Measurements from ENCODE around the gene CLDN11.

The CLDN11 gene

DNA sequence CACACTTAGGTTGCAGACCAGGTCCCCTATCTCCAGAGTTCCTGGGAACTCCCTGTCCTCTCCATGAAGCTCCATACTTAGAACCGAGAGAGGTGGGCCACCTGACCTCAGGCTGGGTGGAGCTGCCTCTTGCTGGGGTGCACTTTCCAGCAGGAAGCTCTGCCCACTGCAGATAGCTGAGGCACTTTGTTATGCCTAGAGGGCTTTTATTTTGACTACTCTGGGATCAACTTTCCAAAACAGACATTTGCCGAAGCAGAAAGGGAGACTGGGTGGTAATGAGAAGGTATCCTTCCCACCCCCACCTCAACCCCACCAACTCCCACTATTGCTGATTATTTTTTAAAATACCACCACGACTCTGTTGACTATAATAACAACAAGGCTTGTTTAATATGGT is 54.7 kb downstream of the CLDN11 start:
- DNase-seq, result no peak

DNA sequence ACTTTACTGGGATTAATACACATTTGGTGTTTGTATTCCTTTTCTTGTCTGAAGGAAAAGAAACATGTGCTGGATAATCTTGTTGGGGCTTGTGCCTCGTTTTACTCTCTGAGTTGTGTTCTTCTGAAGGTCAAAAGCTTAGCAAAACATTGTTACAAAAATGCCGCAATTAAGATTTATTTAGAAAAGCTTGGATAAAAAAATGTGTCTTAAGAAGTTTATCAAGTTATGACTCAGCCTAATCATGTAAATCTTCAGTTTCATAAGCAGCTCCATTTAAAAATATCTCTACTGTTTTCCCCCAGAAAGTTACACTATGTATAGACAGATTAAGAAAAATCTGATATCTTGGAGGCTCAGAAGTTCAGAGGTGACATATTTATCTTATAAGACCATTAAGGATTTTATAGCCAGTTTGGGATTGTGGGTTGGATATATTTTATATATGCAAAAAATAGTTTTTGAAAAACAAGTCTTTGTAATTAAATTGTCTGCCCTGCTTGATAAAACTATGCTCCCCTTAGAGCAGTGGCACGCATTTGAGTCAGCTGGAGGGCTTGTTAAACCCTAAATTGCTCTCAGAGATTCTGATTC is 56.5 kb downstream of the CLDN11 start:
- DNase-seq, result no peak

DNA sequence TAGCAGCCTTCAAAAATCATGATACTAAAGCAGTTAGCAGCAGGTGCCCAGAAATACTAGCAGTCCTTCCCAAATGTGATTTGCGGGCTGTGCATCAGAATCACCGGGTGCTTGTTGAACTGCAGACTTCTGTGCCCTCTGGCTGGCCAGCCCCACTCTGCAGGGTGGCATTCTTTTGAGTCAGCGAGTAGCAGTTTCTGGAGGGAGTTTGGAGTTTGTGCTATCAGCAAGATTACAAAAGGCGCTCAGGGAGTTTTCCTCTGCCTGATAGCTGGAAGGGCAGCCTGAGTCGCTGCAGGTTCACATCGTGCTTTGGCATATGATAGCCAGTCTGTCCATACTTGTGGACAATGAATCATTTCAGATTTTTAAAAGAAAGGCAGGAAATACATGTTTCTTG is 57.6 kb downstream of the CLDN11 start:
- DNase-seq, result no peak

DNA sequence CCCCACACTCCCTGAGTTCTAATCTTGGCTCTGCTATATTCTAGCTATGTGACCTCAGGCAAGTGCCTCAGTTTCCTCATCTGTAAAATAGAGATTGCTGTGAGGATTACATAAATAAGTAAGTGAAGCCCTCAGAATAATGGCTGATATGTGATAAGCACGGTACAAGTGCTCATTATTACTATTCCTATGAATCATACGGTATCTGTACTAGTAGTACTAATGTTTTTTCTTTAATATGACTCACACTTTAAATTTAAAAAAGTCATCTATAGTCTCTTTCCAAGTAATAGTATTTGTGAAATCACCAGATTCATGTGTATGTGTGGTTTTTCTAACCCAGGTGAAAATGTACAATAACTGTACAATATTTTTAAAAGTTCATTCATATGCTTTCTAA is 58.7 kb downstream of the CLDN11 start:
- DNase-seq, result no peak

DNA sequence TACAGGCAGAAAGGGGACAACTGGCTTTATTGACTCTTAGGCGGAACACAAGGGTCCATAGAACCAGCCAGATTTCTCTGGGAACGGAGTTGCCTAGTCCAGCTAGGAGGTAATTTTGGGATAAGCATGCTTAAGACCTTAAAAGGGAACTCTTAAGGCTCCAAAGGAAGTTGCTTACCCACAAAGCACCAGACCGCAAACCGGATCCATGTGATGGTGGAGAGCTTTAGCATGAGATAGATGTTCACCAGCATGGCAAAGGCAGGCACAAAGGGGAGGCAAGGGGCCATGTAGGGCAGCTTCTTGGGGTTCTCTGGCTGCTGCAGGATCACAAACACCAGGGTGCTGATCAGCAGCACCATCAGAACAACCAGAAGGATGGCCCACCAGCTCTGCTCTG is 61.4 kb downstream of the CLDN11 start:
- DNase-seq, result no peak

DNA sequence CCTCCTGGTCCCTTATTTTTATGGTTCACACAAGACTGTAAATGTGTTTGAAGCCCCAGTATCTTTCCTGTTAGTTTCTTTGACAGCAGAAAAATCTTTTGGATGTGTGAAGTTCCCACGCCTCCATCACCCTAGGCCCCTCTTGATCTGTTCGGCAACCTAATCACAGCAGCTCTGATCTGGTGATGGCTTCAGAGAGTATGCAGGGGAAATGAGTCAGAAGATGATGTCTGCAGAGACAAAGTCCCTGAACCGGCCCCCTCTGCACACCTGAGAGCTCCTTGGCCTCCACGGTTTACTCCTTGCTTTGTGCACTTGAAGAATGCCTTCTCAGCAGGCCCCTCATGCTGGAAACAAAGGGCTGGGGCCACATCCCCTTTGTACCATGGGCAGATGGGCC is 63.5 kb downstream of the CLDN11 start:
- DNase-seq, result no peak

DNA sequence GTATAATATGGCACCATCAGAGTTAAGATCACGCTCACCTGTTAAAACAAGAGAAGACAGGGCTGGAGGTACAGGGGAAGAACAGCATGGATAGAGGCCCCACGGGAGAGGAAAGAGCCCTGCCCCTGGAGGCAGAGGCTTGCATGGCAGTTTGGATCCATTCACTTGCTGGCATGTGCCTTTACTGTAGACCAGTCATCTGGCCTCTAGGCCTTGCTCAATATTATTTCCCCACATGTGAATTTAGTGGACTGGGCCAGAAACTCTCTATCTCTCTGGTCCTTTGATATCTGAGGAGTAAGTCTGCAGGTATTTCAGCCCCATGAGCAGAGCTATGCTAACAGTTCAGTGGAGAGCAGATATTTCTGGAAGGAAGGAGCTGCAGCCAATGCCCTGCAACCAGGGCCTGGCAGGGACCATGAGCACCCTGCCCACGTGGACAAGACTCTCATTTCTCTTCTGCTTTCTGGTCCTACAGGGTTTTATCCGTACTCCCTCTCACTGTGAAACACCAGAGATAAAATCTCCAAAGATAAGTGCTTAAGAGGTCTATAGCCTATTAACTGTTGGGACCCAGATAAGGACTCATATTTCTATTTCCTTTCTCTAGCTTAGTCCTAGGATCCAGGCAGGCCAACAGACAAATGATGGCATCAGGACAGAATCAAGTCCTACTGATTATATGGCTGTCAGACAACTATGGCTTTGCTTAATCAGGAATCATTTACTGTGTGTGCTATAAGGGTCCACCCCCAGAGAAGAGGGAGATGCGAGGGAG is 65.0 kb downstream of the CLDN11 start:
- no peak for DNase-seq
